Sigmoid colon (tissue), 4 donors: ENCODE data around the gene LYPD6B.

Source experiments
- CTCF ChIP-seq, 4 experiments: fragments of 450-650 bp in 3 of 4; fragments of 200-600 bp in 1 of 4; IDR thresholded peaks; one replicate each; pipeline ENCODE4 v1.5.1; 2016 to 2019; ENCODE audit warnings: antibody characterized with exemption in 4 of 4, mild to moderate bottlenecking in 3 of 4, moderate library complexity in 2 of 4
- POLR2AphosphoS5 ChIP-seq, 4 donors: sonication (generic); formaldehyde crosslinking; IDR thresholded peaks; one replicate each; pipeline ENCODE4 v1.6.1; 2017; ENCODE audit warnings: antibody characterized with exemption in 4 of 4

- TF ChIP-seq CTCF (IDR thresholded peaks at IDR 0.05) (no peak), POLR2AphosphoS5 (IDR thresholded peaks at IDR 0.05) (no peak)
These were observed 40.2 kb upstream of the LYPD6B start for GRCh38 chr2:148998165-148998830.
